ENCODE measurements around the gene GHRH.

The GHRH gene

DNA sequence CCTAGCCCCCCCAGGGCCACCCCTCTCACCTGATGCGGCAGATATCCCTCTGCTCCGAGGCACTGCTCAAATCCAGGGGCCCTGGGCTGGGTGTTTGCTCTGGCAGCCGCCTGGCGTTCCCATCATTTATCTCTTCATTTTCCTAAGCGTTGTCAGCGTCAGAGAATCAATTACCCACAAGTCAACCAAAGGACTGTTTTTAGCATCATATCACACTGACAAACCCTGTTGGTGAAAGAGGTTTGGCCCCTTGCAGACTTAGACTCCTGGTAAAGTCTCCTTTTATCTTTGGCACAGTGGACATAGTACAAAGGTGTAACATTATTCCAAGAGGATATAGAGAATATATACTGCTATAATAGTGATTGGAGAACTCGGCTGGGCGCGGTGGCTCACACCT lies at the start of gene GHRH:
Gene GHRH, minus strand, starts transcription at position 101 of the 400 bp plus-strand sequence. CDS start 4,925 bp downstream, outside the sequence.
- H3K4me3 ChIP-seq: no peak within 1 kb of the TSS
- no peak for DNase-seq (ENCODE audit: low spot score)
- no peak for TF ChIP-seq CTCF (IDR thresholded peaks at IDR 0.05)
- no peak within 1 kb of the TSS for H3K27ac ChIP-seq

DNA sequence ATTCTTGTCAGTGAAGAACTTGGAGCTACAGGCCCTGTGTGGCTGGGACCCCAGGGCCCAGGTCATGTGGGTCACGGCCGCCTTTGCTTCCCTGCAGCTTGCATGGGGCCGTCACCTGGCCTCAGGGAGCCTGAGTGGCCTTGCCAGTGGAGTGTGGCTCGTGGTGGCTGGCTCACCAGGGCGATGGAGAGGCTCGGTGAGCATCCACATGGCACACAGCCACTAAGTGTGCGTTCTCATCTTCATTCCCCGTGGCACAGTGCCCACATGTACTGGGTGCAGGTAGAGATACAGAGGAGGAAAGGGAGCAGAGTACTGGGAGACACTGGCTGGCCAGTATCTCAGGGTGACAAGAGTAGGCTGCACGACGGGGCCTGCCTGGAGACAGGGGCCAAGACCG lies 49.3 kb upstream of the GHRH start:
- DNase-seq (ENCODE audit: low spot score): no peak
- TF ChIP-seq CTCF (IDR thresholded peaks at IDR 0.05): no peak
- H3K27ac ChIP-seq: no peak overlapping the region
- H3K4me3 ChIP-seq: no peak overlapping the region

- Histone ChIP-seq H3K27ac (peak overlapping the region in 1 of 2 donors; percentile 12), H3K4me3 (no peak overlapping the region)
- no peak for DNase-seq (ENCODE audit: low spot score)
- TF ChIP-seq CTCF (IDR thresholded peaks at IDR 0.05): no peak
Measured at GRCh38 chr20:37309936-37310590, 48.4 kb upstream of the GHRH start.

DNA sequence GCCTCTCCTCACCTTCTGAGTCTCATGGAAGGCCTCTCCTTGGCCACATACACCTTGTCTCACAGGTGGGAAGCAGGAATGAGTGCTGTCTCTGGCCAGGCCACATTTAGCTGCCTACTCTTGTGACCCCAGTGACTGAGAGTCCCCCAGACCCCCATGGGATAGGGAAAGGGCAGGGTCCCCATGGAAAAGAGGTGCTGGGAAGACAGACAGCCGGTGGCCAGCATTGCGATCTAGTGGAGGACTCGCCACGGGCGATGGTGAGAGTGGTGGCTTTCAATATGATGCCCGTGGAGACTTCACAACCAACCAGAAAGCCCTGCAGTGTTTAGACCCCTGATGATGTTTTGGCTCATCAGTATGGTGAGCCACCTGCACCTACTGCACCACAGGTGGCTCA lies 47.7 kb upstream of the GHRH start:
- no peak overlapping the region for H3K4me3 ChIP-seq
- H3K27ac ChIP-seq: peak overlapping the region in 1 of 2 donors; percentile 12
- no peak for TF ChIP-seq CTCF (IDR thresholded peaks at IDR 0.05)
- no peak for DNase-seq (ENCODE audit: low spot score)

DNA sequence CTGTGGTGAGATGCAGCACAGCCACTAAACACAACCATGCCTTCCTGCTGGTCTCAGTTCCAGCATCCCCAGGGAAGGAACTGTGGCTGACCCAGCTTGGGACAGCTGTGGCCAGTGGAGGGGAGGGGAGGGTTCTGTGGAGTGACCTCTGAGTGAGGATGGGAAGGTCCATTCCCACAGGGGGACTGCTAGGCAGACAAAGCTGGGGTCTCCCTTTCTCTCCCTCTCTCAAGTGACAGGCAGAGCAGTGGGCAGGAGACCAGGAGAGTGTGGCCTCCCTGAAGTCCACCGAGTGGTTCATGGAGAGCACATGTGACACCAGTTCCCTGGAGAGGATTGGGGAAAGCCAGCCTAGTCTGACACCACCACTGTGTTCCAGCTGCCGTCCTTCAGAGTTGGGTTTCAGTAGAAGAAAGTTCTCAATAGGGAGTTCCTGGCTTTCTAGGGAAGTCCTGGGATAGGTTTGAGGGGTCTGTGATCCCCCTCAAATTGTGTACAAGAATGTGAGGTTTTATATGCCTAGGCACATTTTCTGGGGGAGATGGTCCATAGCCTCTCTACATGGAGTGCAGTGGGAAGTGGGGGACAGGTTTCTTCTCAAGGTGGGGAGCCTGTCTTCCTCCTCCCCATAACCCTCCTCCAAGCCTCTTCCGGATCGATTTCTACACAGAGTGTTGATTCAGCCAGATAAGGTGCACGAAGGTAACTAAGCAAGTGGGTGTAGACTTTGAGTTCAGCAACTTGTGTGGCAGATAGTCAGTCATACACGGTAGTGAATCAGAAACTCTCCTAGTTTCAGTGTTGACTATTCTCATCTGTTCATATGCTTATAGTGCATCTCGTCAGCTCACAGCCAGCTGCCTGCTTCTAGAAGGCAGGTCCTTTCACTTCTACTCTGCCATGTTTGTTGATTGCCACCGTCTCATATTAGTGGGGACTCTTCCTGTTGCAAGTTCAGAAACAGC lies 46.8 kb upstream of the GHRH start:
- no peak for DNase-seq (ENCODE audit: low spot score)
- no peak overlapping the region for H3K27ac ChIP-seq
- no peak for TF ChIP-seq CTCF (IDR thresholded peaks at IDR 0.05)
- H3K4me3 ChIP-seq: no peak overlapping the region

DNA sequence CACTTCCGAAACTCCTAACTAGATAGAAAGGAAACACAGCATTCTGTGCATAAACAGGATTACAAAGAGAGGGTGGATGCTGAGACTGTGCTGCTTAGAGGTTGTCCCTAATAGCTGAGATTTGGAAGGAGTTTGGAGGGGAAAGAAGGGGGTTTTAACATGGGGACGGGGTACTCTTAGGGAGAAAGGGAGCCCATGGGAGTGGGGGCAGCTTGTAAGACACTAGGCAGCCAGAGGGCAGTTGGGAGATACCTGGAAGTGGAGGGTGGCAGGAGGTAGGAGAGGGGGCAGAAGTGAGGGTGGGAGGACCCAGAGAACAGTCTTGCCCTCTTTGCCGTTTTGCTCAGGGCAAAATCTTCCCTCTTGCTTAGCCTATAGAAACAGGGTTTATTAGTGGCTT lies 44.2 kb upstream of the GHRH start:
- Histone ChIP-seq H3K27ac (peak overlapping the region in 1 of 2 donors; percentile 55), H3K4me3 (no peak overlapping the region)
- no peak for DNase-seq (ENCODE audit: low spot score)
- TF ChIP-seq CTCF (IDR thresholded peaks at IDR 0.05): no peak
